ENCODE data around the gene LRRC27.

DNA sequence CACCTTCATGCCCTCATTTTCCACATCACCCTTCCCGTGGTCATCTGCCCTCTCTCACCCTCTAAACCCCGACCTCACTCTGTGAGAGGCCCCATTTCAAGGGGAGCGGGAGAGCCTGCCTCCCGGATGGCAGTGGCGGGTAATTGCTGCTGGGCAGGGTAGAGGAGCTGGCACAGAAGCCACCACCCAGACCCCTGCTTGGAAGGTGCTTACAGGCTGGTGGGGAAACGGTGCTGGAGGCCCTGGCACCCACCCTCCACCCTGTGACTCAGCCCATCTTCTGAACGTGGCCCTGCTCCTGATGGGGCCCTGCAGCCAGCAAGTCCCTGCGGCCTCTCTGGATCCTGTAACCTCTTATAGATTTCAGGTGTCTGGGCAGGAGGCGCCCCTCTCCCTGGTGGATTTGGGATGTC, 54.4 kb downstream of the LRRC27 start:
- TF ChIP-seq CTCF (IDR thresholded peaks at IDR 0.05) = no peak
- no peak for TF ChIP-seq POLR2A (IDR thresholded peaks at IDR 0.05)
